Fibroblast of skin of abdomen (primary cell): ENCODE measurements around the gene TP63.

Experiments used
- DNase-seq: peaks from one replicate; pipeline ENCODE4 v3.0.0-alpha.2; 2013

TP63 gene

DNA sequence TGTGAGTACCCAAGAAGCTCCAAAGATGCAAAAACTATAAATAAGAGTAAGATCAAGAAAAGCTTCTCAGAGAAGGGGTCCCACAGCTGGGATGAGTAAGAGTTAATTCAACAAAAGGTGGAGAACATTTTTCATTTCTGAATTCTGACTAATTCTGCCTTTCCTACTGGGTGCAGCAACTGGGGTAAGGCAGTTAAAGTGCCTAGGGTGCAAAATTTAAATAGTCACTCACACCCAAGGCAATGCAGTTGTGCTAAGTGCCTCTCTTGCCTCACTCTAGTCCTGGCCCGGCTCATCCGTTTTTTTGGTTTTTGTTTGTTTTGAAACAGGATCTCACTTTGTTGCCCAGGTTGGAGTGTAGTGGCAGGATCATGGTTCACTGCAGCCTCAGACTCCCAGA lies 240.2 kb downstream of the TP63 start:
- no peak for DNase-seq

DNA sequence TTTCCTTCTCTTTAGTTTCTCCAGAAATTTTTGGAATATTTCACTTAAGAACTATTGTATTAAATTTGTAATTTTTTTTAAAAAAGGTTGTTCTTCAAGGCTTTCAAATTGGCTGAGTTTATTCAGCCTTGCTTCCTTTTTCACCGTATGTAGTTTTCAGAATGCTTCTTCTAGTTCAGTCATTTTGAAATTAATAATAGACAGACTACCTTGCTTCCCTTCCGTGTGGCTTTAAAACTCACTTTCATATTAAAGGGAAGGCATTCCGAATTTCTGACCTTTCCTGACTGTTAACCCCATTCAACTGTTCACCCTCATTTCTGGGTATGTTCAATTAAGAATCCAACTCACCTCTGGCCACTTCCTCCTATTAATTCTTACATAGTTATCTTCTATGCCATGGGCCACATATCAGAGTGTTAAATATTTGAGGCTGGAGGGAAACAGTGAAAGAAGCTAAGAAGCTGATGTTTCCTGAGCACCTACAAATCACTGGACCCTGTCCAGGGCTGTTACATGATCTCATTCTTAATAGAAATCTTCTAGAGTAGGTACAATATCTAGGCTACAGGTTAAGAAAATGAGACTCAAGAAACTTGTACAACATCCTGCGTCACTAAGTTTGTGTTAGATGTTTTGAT lies 252.0 kb downstream of the TP63 start:
- no peak for DNase-seq

DNA sequence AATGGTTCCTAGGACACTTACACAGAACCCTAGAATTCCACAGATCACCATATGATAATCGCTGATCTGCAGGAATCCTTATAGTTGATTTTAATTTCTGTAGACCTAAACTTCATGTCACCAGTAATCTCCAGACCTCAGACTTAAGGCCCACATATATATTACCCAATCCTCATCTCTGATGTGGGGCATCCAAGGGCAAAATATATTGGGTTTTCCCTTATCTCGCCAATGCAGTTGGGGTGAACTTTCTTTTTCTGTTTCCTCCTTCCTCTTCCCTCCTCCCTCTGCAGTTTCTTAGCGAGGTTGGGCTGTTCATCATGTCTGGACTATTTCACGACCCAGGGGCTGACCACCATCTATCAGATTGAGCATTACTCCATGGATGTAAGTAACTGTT lies 259.3 kb downstream of the TP63 start:
- no peak for DNase-seq

DNA sequence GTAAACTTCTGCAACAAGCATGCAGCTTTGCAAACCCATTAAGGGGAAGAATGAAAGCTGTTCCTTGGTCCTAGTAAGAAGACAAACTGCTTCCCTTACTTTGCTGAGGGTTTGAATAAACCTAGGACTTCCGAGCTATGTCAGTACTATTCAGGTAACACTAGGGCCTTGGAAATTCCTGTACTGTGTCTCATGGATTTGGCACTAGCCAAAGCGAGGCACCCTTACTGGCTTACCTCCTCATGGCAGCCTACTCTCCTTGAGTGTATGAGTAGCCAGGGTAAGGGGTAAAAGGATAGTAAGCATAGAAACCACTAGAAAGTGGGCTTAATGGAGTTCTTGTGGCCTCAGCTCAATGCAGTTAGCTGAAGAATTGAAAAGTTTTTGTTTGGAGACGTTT lies 265.3 kb downstream of the TP63 start:
- no peak for DNase-seq

DNA sequence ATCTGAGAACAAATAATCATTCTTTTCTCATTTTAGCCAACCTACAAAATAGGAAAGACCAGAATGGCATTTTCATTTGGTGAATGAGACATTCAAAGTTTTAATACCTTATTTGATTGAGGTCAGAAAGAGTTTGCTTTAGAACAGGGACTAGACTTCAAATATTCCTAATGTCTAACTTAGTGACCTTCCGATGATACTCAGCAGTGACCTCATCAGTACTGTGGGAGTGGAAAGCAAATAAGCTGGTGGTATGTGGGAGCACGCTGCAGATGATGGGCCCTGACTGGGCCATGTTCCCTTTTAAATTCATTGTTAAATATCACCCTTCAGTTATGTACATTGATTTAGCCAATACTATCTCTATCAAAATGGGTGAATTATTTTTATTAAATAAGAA lies 266.2 kb downstream of the TP63 start:
- DNase-seq: no peak

DNA sequence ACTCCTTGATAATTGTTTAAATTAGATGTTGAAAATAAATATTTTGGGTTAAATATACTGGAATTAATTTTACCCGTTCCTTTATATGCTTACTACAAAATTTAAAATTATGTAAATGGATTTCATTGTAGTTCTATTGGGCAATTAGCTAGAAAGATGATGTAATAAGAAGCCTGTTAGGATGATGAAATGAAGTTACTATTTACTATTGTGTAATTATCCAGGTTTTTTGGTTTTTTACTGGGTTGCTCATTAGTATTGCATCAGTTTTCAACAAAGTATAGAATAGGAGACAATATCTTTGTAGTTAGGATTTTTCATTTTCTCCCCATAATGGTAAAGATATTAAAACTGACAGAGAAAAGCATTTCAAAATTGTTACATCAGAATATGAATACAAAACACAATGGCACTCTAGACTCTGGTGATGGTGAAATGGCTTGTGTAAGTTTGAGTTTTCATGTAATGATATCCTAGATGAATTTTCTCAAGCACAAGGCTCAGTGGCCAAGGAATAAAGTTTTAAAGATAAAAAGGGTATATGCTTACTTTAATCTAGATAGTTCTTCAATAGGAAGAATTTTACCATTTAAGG lies 267.5 kb downstream of the TP63 start:
- DNase-seq: no peak

DNA sequence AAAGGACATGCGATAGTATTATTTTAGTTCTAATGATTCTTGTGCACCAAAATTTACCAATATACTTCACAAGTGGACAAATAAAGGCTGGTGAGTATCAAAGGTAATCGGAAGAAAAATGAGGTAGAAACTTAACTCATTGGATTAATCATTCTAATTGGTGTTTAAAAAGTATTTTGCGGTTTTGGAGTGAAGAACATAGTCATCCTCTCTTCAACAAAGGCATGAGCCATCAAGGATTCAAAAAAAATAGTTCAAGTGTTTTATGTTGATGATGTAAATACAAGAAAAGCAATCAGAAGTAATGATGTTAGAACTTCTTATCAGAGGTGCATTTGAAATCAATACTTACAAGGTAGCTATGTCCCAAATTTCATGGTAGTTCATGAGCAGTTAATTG lies 268.0 kb downstream of the TP63 start:
- no peak for DNase-seq

DNA sequence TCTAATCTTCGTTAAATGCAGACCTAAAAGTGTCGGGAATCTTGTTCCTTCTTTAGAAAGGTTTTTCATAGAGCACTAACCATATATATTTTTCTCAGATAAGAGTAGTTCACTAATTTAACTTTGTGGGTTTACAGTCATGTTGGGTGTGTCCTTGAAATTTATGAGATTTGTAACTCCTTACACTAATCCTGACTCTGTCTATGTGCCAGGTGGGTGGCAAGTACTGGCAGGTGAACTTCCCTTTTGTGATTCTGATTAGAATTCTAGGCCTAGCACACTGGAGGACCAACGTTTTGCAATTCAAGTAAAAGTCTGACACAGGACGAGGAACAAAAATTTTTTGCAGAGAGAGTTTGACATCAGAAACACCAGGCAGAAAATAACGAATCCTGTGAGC lies 269.4 kb downstream of the TP63 start:
- DNase-seq: no peak

DNA sequence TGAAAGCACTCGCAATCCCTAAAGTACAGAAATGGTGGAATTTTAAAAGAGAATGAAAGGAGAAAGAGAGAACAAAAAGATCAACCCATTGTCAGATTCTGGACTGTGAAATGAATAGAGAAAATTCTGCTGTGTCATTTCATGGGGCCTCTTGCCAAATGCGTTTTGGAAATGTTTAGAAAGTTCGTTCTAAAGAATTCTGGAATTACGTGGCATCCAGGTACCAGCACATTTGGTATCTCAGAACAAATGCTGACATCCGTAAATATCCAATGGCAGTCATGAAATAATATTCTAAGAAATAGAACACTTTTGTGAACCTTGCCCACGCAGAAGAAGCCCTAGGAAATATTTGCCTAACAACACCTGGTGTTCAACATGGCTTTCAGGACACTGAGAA lies 270.3 kb downstream of the TP63 start:
- no peak for DNase-seq

DNA sequence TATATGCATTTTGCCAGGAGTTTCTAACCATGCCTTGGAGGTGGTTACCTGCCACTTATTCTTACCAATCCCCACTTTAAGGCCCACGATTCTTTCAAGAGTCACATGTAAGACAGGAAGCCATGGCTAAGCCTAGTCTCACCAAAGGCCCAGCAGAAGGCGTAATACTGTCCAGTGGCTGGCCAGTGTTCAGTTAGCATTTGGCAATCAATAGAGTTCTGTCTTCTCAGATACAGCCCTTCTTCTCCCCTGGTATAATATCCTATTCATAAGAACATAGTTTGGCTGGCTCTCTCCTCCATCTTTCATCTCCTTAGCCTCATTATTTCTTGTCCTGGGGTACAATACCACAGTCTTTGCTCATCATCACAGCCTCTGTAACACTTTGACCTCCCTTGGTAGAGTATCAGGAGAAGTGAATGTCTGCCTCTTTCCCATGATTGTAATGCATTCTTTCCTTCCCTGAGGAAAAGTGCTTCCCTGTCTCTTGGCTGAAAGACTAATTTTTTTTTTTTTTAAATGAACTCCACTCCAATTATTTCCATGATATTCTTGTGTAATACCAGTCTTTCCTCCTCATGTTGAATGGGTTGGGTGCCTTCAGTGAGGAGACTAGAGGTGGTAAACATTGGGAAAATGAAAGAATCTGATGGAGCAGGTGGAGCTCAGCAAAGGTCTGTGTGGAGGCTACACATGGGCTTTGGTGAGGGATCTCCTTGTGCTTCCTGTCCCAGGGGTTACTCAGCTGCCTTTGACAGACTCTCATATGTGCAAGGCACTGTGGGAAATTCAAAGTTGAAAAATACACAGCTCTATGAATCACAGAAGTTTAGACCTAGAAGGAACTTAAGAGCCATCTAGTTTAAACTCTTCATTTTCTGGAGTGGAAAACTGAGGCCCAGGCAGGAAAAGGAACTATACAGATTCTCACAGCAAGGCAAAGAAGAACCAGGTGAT lies 271.3 kb downstream of the TP63 start:
- DNase-seq: no peak

DNA sequence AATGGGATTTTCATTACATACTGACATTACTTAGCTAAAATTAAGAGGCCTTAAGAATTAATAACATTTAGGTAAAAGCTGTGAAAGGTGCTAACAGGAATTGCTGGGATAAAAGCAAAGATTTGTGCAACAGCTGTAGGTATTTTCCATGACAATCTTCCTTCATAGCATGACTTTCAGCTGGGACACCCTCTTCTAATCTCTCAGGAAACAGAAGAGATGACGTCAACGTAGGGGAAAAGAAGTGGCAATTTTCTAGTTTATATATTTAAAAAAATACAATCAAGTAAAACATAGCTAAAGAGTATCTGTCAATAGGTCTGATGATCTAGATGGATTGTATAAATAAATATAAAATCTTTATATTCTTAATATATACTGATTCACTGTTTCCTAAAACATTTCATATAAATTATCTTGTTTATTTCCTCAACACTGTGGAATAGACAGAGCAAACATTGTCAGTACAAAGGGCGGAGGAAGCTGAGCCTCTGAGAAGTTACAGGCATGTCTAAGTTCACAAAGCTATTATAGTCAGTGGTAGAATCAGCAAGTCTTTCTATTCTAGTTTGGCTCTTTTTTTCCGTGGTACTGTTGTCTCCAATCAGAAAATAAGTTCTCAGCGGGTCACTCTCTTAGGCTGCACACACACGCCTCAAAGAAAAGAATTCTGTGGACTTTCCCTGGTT lies 272.5 kb downstream of the TP63 start:
- no peak for DNase-seq

DNA sequence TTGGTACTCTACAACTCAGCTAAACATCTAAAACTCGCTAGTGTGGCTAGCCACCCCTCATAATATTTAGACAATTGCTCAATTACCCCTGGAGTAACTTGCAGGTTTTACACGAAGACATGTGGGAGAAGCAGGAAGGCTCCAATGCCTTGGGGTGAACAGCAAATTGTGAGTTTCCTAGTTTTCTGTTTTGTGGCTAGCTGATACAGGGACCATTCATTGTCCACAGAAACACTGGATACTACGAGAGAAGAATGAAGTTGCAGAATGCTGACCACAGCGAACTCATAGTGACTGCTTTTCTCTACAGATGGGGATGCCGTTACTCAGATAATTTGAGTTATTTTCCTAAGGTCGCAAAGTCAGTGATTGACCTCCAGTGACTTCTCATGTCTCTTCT lies 276.6 kb downstream of the TP63 start:
- DNase-seq: no peak

DNA sequence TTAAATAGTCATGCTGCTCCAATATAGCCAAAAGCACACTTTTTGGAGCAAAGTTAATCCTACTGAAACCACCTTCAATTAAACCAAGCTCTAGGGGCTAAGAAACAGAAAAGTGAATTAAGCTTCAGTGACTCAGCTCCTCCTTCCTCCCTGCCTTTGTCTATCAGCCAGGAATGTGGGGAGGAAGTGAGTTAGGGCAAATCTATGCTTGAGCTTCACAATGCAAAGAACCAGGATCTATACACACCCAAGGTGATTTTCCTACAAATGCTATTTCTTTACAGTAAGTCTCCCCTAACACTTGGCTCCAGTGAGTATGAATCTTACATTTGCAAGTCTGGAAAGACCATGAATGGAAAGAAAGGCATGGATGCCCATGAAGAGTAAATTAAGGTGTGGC lies 277.5 kb downstream of the TP63 start:
- DNase-seq: peak; percentile 85

DNA sequence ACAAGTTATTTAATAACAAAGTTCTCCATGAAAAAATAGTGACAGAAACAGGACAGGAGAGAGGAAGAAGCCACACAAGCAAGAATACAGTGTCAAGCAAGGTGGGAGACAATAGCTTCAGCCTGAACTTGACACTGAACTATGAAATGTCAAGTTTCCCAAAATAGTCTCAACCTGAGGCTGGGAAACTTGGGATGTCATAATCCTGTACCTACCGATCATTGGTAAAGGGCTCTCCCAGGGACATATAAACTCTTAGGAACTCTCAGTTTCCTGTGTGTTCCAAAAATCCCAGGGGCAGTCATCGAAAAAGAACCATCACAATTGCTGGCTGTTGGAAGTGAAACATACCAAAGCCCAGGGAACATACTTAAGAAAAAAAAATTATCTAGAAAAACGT lies 277.9 kb downstream of the TP63 start:
- DNase-seq: no peak

DNA sequence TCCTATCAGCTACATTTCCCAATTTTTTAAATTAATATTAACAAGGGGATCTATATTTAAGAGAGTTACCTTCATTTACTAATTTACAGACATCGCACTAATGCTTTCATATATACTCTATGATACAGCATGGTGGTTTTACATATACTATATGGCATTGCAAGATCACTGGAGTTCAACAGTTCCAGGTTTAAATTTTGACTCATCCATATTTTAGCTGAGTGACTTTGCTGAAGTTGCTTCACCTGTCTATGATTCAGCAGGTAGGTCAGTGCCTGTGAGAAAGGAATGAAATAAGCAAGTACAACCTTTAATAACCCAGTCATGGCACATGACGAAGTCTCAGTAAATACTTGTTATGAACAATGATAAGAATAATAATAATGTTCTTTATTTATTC lies 278.4 kb downstream of the TP63 start:
- DNase-seq: no peak

DNA sequence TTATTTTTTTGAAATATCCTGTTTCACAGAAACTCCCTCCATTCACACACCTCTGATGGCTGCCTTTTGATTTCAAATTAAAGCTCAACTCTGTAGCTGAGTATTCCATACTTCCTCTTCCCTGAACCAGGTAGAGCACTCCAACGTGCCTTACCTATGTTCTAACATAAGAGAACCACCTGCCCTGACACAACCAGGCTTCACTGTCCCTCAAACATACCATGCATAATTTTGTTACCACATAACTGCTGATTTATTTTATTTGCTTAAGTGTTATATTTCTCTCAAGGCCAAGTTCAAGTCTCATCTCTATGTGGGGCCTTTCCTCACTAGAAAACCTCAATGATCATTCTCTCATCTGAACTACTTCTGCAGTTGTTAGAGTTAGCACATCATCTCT lies 279.8 kb downstream of the TP63 start:
- DNase-seq: no peak

DNA sequence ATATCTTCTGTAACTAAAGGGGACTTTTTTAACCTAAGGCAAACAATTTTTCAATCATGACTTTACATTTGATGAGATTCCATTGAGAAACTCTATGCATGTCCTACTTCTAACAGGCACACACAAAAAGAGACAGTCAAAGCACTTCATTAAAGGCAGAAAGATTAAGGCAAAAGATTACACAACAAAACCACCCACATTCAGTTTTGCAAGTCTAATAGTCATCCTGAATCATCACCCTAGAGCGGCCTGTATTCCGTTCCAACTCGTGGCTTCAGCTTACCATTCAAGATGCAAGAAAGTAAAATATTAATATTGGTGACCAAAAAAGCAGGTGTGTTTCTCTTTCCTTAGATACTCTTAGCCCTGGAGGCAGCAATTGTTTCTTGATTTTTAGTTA lies 283.6 kb downstream of the TP63 start:
- peak; percentile 90 for DNase-seq

DNA sequence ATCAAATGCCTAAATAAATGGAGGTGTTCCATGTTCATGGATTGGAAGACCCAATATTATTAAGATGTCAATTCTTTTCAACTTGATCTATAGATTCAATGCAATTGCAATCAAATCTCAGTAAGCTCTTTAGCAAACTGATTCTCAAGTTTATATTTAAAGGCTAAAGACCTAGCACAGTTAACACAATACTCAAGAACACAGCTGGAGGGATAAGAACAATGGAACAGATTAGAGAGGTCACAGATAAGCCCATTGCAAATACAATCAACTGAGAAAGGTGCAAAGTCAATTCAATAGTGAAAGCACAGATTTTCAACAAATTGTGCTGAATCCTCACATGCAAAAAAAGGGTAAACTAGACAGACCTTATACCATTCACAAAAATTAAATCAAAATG lies 290.6 kb downstream of the TP63 start:
- no peak for DNase-seq

DNA sequence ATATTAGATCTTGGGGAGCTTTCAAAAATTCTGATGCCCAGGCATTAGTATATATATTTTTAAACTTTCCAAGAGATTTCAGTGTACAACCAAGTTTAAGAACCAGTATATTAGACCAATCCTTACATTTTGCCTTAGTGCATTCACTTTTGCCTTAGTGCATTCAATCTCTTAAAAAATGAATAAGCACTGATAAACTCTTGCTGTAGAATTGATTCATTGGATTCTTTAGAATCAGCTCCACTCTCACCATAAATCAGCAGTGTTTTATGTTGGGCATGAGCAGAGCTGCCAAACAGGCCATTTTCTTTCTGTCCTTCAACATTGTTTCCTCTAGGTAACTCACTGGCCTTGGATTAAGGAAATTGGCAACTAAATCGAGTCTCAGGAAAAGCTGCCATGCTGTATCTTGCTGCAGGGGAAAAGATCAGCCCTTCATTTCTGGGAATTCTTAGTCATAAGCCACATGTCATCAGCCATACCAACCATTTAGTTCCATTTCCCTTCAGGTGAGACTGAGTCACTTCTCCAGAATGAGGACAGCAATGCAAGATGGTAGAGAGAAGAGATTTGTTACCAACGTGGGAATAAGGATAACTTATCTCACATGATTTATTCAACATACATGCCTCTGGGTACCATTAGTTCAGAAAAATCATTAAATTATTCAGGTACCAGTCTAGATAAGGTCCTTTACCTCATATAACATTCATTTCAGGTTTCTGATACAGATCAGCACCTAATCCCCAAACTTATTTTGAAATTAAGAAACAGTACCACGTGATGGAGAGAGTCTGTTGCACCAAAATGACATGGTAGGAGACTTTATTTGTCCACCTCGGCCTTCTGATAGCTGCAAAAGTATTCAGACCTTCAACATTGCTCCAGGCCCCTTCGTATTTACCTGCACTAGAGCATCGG lies 297.0 kb downstream of the TP63 start:
- DNase-seq: no peak

DNA sequence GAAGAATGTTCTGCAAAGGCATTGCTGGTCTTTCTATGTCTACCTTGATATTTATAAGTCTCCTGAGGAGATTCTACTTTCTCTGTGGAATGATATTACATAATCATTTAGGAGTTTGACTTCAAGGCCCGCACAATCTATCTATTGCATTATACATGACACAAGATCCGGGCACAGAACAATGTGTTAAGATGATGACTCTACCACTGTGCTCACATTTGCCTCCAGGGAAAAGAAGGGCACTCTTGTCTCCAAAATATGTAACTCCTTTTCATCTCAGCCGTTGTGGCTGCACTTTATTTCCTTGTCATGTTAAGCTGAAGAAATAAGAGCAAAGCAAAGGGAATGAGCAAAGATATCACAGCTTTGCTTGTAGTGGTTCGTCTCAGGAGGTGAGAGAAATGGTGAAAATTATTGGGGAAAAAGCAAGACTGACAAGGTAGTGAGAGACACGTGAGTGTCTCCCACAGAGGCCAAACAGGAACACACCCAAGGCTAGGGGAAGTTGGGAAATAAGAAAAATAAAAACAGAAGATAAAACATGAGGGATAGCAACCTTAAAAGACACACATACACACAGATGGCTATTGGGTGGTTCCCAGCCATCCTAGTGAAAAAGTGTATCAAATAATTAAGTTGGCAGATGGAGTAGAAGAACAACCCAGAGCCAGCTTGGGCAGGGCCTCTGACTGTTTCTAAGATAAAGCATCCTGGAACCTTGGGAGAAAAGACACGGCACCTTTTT lies 305.2 kb downstream of the TP63 start:
- DNase-seq: no peak
